GOT3 (cell line): ENCODE measurements around the gene GALNT16.
"Not testable (repeated sequence)": the region's sequence is repeated elsewhere in the genome, so short reads cannot be mapped to it uniquely, and the experiment has no call there.

Experiments
- DNase-seq: peaks from one replicate; lab custom pipeline; 2025; ENCODE audit warnings: mixed read lengths; lab: John Stamatoyannopoulos, UW

Gene GALNT16

GRCh38 chr14:69260190-69260860, 367 bp downstream of the GALNT16 start:
- no peak for DNase-seq

GRCh38 chr14:69260861-69261564, 1.1 kb downstream of the GALNT16 start:
- no peak for DNase-seq

- no peak for DNase-seq
Observed at GRCh38 chr14:69261761-69262331, 1.9 kb downstream of the GALNT16 start.

GRCh38 chr14:69262516-69262915, 2.6 kb downstream of the GALNT16 start:
- DNase-seq: no peak

DNA sequence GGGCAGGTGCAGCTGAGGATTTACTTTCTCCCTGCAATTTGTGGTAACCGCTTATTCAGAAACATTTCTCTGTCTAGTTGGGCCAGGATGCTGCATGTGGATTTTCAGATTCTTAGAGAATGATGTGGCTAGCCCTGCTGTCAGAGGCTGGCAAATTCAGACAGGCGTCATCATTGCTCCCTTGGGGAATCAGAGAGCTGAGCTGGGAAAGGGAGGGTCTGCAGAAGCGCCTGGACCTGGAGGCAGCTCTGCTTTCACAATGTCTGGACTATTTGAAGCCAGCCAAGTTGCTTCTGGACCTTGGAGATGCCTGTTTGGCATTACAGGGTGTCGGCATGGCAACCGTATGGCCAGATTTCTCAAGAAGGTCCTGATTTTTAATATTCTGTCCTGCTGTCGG, 3.4 kb downstream of the GALNT16 start:
- DNase-seq: peak; percentile 43

DNA sequence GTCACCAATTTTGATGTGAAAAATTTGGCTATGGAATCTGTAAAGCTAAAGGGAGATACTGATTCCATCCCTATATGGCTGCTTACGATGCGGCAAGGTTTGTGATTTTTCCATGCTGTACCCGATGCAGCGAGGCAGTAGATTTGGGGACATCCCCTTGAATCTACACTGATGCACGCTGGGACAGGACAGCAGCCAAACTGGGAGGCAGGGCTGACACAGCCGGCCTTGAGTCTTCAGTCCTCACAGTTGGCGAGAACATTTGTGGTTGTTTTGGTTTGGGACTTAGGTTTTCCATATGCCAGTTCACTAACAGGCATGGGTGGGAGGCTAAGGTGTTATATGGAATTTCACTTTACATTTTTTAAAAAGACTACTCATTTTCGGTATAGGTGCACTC, 3.8 kb downstream of the GALNT16 start:
- no peak for DNase-seq

DNA sequence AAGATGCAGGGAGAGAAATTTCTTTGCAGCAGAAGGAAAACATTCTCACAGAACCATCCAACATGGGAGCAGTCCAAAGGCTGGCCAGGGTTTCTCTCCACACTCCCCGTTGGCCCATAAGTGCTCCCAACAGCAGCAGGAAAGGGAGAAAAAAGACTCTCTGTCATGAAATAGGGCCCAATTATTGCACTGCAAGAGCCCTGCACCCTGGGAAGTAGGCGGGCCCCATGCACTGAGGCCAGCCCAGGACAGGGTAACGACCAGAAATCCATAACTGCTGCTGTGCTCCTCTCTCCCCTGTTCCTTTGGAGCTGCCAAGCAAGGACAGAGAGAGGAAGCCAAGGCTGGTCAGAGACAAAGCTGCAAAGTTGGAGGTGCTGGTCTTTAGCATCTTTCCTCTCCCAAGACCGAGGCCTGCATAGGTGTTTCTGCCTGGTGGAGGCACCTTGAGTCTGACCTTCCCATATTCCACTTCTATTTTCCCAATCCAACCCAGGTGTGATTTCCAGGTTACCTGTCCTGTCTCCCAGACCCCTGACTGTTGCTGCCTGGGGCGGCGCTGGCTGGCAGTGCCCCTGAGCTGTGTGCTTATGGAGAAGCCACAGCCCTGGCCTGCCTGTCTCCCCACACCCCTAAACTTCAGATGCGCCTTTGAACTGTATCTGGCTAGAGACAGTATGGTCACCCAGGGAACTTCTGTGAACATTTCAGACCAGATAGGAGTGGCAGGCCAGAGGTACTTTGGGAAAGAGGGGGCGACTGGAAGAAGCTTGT, 6.8 kb downstream of the GALNT16 start:
- DNase-seq: no peak

GRCh38 chr14:69267492-69267891, 7.5 kb downstream of the GALNT16 start:
- DNase-seq: no peak

DNA sequence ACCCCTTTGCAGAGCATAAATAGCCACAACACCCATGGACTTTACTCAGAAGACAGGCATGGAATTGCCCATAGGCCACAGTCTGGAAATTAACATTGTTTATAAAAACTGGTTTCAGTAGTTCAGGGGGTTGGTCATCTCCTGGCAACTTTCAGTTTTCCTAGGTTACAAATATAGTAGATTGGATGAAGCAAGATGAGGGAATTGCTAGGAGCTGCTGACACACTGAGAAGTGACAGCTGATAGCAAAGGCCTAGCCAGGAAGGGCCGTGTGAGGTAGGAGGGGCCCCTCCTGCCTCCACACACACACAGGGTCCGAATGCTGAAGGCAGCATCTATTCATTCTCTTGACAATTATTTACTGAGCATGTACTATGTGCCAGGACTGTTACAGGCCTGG, 8.3 kb downstream of the GALNT16 start:
- DNase-seq: no peak

DNA sequence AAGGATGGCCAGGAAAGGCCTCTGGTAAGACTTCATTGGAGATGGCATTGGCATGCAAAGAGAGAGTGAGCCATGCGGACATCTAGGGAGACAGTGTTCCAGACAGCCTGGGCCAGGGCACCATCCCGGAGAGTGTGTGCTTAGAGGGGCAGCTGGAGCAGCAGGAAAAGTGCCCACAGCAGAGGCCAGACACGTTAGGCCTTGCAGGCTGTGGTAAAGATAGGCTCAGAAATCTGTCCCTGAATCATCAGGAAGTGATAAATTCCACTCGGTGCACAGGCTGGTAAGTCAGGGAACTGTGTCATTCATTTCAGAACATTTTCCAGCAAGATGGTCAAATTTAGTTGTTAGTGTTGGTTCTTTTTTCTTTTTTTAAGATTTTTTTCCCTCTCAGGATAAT, 8.8 kb downstream of the GALNT16 start:
- DNase-seq: no peak

DNA sequence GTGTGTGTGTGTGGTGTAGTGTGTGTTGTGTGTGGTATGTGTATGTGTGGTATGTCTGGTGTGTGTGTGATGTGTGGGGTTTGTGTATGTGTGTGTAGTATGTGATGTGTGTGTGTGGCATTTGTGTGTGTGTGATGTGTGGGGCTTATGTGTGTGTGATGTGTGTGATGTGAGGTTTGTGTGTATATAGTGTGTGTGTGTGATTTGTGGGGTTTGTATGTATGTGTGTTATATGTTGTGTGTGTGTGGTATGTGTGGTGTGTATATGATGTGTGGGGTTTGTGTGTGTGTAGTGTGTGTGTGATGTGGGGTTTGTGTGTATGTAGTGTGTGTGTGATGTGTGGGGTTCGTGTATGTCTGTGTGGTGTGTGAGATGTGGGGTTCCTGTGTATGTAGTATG, 9.4 kb downstream of the GALNT16 start:
- no peak for DNase-seq

GRCh38 chr14:69270097-69270496, 10.1 kb downstream of the GALNT16 start:
- DNase-seq: no peak

DNA sequence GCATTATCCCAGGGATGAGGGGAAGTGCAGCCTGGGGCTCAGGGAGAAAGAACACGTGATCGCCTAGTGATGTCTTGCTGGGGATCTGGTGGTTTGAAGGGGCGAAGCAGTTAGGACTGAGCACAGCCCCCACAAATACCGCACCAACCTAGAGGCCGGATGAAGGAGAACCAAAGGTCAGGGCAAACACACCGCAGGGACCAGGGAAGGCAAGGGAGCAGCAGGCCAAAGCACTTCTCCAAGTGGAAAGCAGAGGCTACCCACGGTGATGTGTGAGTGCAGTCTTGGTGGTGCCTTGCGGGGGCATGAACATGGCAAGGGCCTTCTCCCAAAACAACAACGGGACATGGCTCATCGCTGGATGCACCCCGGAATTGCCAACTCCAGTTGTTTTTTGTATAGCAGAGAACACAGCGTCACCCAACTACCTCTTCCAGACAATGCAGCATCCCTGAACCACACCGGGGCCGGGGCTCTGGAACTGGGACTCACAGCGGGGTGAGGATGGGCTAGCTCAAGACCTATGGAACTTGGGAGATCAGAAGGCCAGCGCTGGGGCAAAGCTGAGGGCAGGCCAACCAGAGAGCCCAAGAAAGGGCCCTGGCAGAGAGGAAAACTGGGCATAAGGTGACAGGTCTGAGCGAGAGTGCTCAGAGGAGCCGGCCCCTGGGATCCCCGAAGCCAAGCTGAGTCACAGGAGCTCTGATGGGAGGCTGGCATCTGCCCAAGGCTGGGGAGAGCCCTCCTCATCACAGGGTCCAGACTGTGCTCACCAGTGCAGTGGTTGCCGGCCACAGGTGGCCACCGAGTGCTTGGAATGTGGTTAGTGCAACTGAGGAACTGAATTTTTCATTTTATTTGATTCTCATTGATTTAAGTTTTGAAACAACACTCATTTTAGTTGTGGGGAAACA, 11.1 kb downstream of the GALNT16 start:
- peak; percentile 1 for DNase-seq

DNA sequence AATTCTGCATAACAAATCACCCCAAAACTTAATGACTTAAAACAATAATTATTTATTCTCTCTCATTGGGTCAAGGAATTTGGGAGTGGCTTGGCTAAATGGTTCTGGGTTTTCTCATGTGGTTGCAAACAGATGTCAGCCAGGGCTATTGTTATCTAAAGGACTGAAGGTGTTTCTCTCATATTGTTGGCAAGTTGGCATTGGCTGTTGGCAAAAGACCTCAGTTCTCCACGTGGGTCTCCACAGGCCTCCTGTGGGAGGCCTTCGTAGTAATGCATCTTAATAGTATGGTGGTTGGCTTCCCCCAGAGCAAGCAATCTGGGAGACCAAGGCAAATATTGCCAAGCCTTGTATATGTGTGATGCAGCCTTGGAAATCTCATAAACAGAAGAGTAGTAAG, 14.4 kb downstream of the GALNT16 start:
- DNase-seq: no peak

DNA sequence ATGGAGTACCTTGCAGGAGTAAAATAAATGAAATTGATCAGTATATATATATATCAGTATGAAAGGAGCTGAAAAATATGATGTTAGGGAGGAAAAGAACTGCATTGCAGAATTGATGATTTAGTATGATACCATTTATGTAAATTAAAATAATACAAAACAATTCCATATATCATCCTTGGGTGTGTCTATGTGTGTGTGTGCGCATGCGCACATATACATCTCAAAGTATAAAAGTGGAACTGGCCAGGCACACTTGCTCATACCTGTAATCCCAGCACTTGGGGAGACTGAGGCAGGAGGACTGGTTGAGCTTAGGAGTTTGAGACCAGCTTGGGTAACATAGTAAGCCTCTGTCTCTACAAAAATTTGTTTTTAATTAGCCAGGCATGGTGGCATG, 15.4 kb downstream of the GALNT16 start:
- no peak for DNase-seq

GRCh38 chr14:69277356-69277755, 17.4 kb downstream of the GALNT16 start:
- not testable (repeated sequence) for DNase-seq

DNA sequence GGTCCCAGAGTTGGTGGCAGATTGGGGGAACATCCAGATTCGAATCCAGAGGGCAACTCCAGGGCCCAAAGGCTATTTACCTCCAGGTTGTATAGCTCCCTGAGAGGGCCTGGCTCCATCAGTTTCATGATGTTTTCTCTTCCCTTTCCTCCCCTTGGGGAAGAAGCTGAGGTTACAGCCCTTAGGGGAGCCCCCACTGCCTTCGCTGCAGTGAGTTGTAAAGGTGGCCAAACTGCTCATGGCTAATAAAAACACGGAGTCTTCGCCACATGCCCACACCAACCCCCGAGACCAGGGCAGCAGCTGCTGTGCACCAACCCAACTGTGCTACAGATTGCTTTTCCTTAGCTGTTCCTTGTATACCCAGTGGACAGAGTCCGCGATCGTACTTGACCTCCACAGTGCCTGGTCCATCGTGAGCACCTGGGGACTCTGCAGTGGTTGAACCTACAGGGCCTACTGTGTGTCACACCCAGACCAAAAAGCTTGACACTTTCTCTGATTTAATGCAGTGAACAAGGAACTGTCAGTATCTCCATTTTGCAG, 20.9 kb downstream of the GALNT16 start:
- no peak for DNase-seq

DNA sequence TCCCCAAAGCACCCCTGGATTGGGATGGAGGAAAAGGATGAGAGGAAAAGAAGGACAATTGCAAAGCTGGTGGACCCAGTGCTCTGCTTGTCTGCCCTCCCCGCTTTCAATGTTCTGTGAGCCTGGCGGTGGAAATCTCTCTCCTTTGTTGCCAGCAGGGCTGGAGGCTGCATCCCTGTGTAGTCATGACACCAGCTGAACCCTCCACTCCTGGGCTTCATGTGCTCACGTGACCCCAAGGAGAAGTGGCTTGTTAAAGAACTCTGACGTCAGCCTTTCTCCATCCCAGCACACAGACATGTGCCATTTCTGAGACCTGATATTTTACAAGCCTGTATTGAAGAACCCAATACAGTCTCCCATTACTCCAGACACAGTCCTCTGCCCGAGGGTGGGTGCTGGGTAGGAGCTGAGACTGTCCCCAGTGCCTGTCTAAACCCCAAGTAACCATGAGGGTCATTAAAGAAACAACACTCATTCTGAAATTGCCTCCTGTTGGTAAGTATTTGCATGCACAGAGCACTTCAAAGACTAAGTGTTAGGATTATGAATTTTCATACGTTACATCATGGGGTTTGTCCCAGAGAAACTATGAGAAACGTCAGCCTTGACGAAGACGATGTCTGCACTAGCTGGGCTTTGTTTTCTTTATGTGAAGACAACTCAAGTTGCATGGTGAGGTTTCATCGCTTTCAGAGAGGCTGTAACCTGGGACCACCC, 21.7 kb downstream of the GALNT16 start:
- DNase-seq: no peak

DNA sequence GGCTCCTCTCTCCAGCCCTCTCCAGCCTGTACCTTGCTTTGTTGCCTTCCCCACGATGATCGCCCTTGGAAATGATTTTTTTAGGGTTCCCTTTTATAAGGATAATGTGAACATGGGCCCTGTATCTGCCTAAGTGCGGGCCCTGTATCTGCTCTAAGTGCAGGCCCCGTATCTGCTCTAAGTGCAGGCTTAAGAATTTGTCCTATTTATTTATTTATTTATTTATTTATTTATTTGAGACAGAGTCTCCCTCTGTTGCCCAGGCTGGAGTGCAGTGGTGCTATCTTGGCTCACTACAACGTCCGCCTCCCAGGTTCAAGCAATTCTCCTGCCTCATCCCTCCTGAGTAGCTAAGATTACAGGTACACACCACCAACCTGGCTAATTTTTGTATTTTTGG, 22.5 kb downstream of the GALNT16 start:
- no peak for DNase-seq

DNA sequence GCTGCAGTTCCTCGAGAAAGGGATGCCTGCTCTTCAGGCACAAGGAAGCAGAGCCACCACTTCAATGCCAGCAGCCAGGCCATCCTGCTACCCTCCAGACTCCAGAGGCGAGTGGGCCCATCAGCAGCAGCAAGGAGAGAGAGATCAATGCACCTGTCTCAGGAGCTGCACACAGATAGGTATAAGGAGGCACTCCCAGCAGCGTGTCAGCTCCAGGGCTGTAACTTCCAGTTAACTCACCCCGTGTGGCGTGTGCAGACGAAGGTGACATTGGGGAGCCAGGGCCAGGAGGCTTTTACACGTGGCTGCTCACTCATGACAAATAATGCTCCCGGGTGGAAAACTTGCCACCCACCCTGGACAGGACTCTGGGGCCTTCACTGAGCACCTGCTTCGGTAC, 24.2 kb downstream of the GALNT16 start:
- DNase-seq: no peak
